OCI-LY7 (cell line): Measurements from ENCODE around the gene OTP. TPM values are rescaled to one million over a fixed set of nuclear protein-coding genes. Genes with fewer than 3 reads are reported as not detected.

ENCODE experiments used
- BruUV-seq: library from RNA; stranded (reverse); fragments of 400-500 nt; replicated peaks from 2 replicates; lab custom pipeline; 2021; lab: Mats Ljungman, UMichigan
- CTCF ChIA-PET: fragments of 300-600 bp; sonication (Branson Sonifier 250); formaldehyde crosslinking; loops from one replicate; lab custom pipeline; 2022; ENCODE audit warnings: antibody characterized with exemption; ENCODE audit not compliant: unreplicated experiment; lab: Charles Lee
- POLR2A ChIA-PET: fragments of 300-600 bp; sonication (Branson Sonifier 250); formaldehyde crosslinking; loops from one replicate; lab custom pipeline; 2022; ENCODE audit warnings: antibody characterized with exemption; lab: Charles Lee
- DNase-seq: peaks from one replicate; pipeline ENCODE4 v3.0.0-alpha.2; 2015; ENCODE audit warnings: low spot score
- H2AFZ ChIP-seq: fragments of 200-600 bp; sonication (generic), shearing (Covaris generic); 2 replicates; pipeline ENCODE4 v1.6.1; 2014; ENCODE audit warnings: mild to moderate bottlenecking, antibody characterized with exemption, low read length, moderate library complexity
- H3K27ac ChIP-seq: fragments of 200-600 bp; sonication (generic); 2 replicates; pipeline ENCODE4 v1.5.1; 2014; ENCODE audit warnings: mixed run types, low read depth, mild to moderate bottlenecking, moderate library complexity, low read length, inconsistent platforms; ENCODE audit not compliant: poor library complexity, severe bottlenecking
- H3K36me3 ChIP-seq: fragments of 200-600 bp; sonication (generic); 2 replicates; pipeline ENCODE4 v1.6.1; 2014; ENCODE audit warnings: mild to moderate bottlenecking, antibody characterized with exemption, low read length, moderate library complexity, mixed read lengths; ENCODE audit not compliant: insufficient read depth
- H3K4me1 ChIP-seq: fragments of 200-600 bp; sonication (generic); 2 replicates; pipeline ENCODE4 v1.5.1; 2014; ENCODE audit warnings: mild to moderate bottlenecking, low read length; ENCODE audit not compliant: insufficient read depth, poor library complexity, severe bottlenecking
- H3K4me2 ChIP-seq: fragments of 200-600 bp; sonication (generic); 2 replicates; pipeline ENCODE4 v1.6.1; 2014; ENCODE audit warnings: mild to moderate bottlenecking, low read length
- H3K4me3 ChIP-seq: fragments of 200-600 bp; sonication (generic); 2 replicates; pipeline ENCODE4 v1.5.1; 2014; ENCODE audit warnings: mild to moderate bottlenecking, low read depth, low read length; ENCODE audit not compliant: poor library complexity, severe bottlenecking
- H3K79me2 ChIP-seq: fragments of 200-600 bp; sonication (generic); 2 replicates; pipeline ENCODE4 v1.6.1; 2016; ENCODE audit warnings: low read depth, mild to moderate bottlenecking, low read length, moderate library complexity, mixed read lengths; ENCODE audit not compliant: insufficient read depth
- H3K9me2 ChIP-seq: fragments of 200-600 bp; sonication (generic); 2 replicates; pipeline ENCODE4 v1.6.1; 2016; ENCODE audit warnings: mild to moderate bottlenecking, low read length, mixed read lengths; ENCODE audit not compliant: insufficient read depth
- H3K9me3 ChIP-seq: fragments of 200-600 bp; sonication (generic); 2 replicates; pipeline ENCODE4 v1.6.1; 2014; ENCODE audit warnings: mild to moderate bottlenecking, mixed run types, low read length, mixed read lengths
- H4K20me1 ChIP-seq: fragments of 200-600 bp; sonication (generic); 2 replicates; pipeline ENCODE4 v1.6.1; 2014; ENCODE audit warnings: mild to moderate bottlenecking, antibody characterized with exemption, low read length, moderate library complexity, mixed read lengths; ENCODE audit not compliant: insufficient read depth
- EZH2phosphoT487 ChIP-seq: fragments of 200-600 bp; sonication (generic); IDR thresholded peaks from 2 replicates; pipeline ENCODE4 v1.6.1; 2018; ENCODE audit warnings: low read depth, borderline replicate concordance, mild to moderate bottlenecking, mixed run types, antibody characterized with exemption, low read length, moderate library complexity, mixed read lengths
- intact Hi-C: fragments of 100-400 bp; cut with micrococcal nuclease; formaldehyde crosslinking; loops from one replicate; pipeline ENCODE4 v1.10.0; 2022; ENCODE audit not compliant: unreplicated experiment
- total RNA-seq, 2 experiments: library from RNA; depleted of rRNA in 1 of 2; stranded (reverse); fragments of >200 nt in 1 of 2; shearing (Covaris generic) in 1 of 2; gene quantifications; 2 replicates each; pipeline ENCODE4 v1.2.3, GENCODE V29; 2014 to 2022
- TF ChIP-seq, protein P1 (sequence below): fragments of 200-600 bp; sonication (generic); conservative IDR thresholded peaks from 2 replicates; pipeline ENCODE4 v1.5.1; 2014; ENCODE audit warnings: mild to moderate bottlenecking, antibody characterized with exemption, low read length, moderate library complexity, mixed read lengths

OTP gene
- total RNA-seq, 2 experiments from 2014 or later, result not detected

DNA sequence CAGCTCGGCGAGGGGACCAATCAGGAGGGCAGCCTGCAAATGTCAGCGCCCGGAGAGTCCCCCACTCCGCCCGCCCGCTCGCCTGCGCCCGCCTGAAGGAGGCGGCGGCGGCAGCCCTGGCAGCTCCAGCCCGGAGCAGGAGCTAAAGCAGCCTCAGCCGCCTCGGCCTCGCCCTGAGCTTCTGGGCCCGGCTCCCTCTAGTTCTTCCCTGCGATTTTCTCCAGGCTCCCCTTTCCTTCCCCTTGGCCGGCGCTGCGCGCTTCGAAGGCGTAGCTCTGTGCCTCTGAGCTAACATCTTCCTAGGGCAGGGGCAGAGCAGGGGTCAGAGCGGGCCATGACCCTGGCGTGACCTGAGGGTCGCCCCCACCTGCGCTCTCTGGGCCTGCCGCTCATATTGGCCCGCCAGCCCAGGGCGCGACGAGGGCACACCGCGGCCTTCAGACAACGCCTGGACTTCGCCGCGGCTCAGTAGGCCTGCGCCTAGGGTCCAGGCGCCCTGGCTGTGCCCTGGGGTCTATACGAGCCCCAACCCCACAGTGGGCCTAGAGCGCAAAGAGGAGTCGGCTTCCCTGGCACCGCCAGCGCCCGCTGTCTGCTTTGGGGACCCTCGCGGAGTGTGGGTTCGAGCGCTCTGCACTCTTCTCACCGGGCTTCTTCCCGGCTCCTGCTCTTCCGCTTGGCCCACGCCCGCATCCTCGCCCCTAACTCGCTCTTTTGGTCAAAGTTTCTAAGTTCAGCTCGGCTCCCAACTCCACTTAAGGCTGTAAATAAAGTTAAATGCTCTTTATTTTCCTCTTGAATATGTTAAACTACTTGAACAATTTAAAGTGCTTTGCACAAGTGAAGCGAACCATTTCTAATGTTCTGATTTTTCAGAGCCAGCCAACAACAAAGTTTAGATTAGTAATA lies 504 bp upstream of the OTP start:
- Histone ChIP-seq H3K36me3 (no peaks in the 10 kb centered on the region), H4K20me1 (no peaks in the 10 kb centered on the region), H3K4me2 (no peak overlapping the region), H3K4me1 (no peaks in the 10 kb centered on the region), H3K27ac (no peak overlapping the region), H3K4me3 (no peak overlapping the region), H2AFZ (no peak overlapping the region), H3K9me2 (no peaks in the 10 kb centered on the region), H3K79me2 (no peaks in the 10 kb centered on the region), H3K9me3 (no peaks in the 10 kb centered on the region)
- intact Hi-C loops, result no loop called here
- POLR2A ChIA-PET, result interaction anchor here (0.5 kb wide), 1 partner anchor 45 kb away, joined by 4 read pairs; no protein-coding TSS in a partner anchor
- no peak for TF ChIP-seq EZH2phosphoT487
- TF ChIP-seq, protein P1, sequence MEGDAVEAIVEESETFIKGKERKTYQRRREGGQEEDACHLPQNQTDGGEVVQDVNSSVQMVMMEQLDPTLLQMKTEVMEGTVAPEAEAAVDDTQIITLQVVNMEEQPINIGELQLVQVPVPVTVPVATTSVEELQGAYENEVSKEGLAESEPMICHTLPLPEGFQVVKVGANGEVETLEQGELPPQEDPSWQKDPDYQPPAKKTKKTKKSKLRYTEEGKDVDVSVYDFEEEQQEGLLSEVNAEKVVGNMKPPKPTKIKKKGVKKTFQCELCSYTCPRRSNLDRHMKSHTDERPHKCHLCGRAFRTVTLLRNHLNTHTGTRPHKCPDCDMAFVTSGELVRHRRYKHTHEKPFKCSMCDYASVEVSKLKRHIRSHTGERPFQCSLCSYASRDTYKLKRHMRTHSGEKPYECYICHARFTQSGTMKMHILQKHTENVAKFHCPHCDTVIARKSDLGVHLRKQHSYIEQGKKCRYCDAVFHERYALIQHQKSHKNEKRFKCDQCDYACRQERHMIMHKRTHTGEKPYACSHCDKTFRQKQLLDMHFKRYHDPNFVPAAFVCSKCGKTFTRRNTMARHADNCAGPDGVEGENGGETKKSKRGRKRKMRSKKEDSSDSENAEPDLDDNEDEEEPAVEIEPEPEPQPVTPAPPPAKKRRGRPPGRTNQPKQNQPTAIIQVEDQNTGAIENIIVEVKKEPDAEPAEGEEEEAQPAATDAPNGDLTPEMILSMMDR, result no peak
- CTCF ChIA-PET, result no interaction called here
- no peak for DNase-seq
- BruUV-seq, result no TSS peak

DNA sequence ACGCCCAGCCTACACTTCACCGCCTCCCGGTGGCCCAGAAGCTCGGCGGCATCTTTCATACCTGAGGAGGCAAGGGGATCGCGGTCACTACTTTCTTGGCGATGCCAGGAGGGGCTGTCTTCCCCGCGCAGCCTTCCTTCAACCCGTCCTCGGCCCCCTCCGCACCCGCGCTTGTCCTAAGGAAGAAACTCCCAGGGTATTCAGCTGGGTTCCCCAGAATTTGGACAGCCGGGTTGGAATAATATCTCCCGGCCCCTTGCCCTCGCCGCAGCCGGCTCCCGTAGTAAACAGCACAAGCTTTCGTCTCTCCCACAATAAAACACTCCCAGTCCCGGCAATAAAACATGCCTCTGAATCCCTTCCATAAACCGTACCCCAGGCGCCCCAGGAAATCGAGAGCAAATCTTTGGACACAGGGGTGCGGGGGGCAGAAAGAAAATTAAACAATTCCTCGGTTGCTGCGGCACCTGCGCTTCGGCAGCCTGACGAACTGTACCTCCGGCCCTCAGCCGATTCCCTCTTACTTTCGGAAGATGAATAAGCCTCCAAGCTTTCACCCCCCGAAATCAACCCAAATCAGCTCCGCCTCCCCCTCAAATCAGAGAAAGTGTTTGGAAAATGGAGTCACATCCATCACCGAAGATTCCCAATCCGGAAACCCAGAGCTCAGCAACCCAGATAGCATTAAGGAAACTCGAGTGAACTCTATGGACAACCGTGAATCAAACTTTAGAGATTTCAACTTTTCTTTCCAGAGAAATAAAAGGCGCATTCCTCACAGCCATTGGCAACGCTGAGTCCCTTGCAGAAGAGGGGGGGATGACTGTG lies 1.1 kb downstream of the OTP start:
- H3K27ac ChIP-seq, result no peak overlapping the region
- no peak for DNase-seq
- no peak overlapping the region for H3K4me2 ChIP-seq
- CTCF ChIA-PET, result no interaction called here
- H3K9me2 ChIP-seq, result no peaks in the 10 kb centered on the region
- H3K4me1 ChIP-seq, result no peaks in the 10 kb centered on the region
- POLR2A ChIA-PET, result interaction anchor here (0.6 kb wide), 1 partner anchor 100 kb away, joined by 3 read pairs; no protein-coding TSS in a partner anchor
- no peaks in the 10 kb centered on the region for H3K36me3 ChIP-seq
- H4K20me1 ChIP-seq, result no peaks in the 10 kb centered on the region
- no peak overlapping the region for H3K4me3 ChIP-seq
- intact Hi-C loops, result no loop called here
- BruUV-seq, result no TSS peak
- no peaks in the 10 kb centered on the region for H3K79me2 ChIP-seq
- H2AFZ ChIP-seq, result no peak overlapping the region
- no peak for TF ChIP-seq EZH2phosphoT487
- TF ChIP-seq, protein P1, result no peak
- no peaks in the 10 kb centered on the region for H3K9me3 ChIP-seq
